H1 (cell line): ENCODE data around the gene IL2RA. TPM values are rescaled to one million over a fixed set of nuclear protein-coding genes. Genes with fewer than 3 reads are reported as not detected.

Source experiments
- ASH2L ChIP-seq: fragments of 200-600, 300-600 bp; sonication (generic); IDR thresholded peaks from one replicate; pipeline ENCODE4 v1.7.1; 2017; ENCODE audit warnings: low read length
- CTBP2 ChIP-seq: IDR thresholded peaks from 2 replicates; pipeline ENCODE4 v1.7.0; 2011; ENCODE audit warnings: borderline replicate concordance, mild to moderate bottlenecking, moderate library complexity, mixed read lengths, low read length; ENCODE audit not compliant: insufficient read depth, insufficient read length
- EP300 ChIP-seq, 2 experiments: IDR thresholded peaks; 1 replicate in 1 of 2; 2 replicates in 1 of 2; pipeline ENCODE4 v1.6.1; 2011 to 2012; ENCODE audit warnings: low read depth in 2 of 2, low read length in 2 of 2, mild to moderate bottlenecking in 2 of 2, borderline replicate concordance in 1 of 2, inconsistent platforms in 1 of 2, moderate library complexity in 1 of 2
- HDAC2 ChIP-seq, 2 experiments: fragments of 300-600 bp in 1 of 2; sonication (generic) in 1 of 2; IDR thresholded peaks; 2 replicates each; pipeline ENCODE4 v1.6.1; 2011 to 2012; ENCODE audit warnings: low read depth in 2 of 2, low read length in 2 of 2, mild to moderate bottlenecking in 2 of 2, moderate library complexity in 2 of 2, borderline replicate concordance in 1 of 2, inconsistent platforms in 1 of 2
- HDAC6 ChIP-seq: IDR thresholded peaks from one replicate; pipeline ENCODE4 v1.7.1; 2012; ENCODE audit warnings: low read depth, mild to moderate bottlenecking, inconsistent platforms, low read length, moderate library complexity
- KDM4A ChIP-seq: IDR thresholded peaks from one replicate; pipeline ENCODE4 v1.7.1; 2012; ENCODE audit warnings: low read depth, mild to moderate bottlenecking, moderate library complexity, low read length, inconsistent platforms; ENCODE audit not compliant: severe bottlenecking
- NRF1 ChIP-seq: IDR thresholded peaks from 2 replicates; pipeline ENCODE4 v1.6.1; 2011; ENCODE audit warnings: mild to moderate bottlenecking, low read depth, low read length, improper control_type of control experiment
- RFX5 ChIP-seq: IDR thresholded peaks from 2 replicates; pipeline ENCODE4 v1.6.1; 2011; ENCODE audit warnings: low read depth, low read length, improper control_type of control experiment, borderline replicate concordance
- RXRA ChIP-seq: IDR thresholded peaks from 2 replicates; pipeline ENCODE4 v1.6.1; 2011; ENCODE audit warnings: low read depth, mild to moderate bottlenecking, low read length, moderate library complexity; ENCODE audit not compliant: insufficient read depth
- TAF1 ChIP-seq: IDR thresholded peaks from 2 replicates; pipeline ENCODE4 v1.6.1; 2011; ENCODE audit warnings: mild to moderate bottlenecking, low read depth, low read length
- YY1 ChIP-seq: IDR thresholded peaks from 2 replicates; pipeline ENCODE4 v1.6.1; 2011; ENCODE audit warnings: low read depth, mild to moderate bottlenecking, low read length
- polyA plus RNA-seq, 7 experiments: library from polyadenylated mRNA; depleted of rRNA in 3 of 7; stranded (reverse) in 5 of 7; unstranded in 2 of 7; fragments of >200 nt in 5 of 7; fragments of 200-250 nt in 2 of 7; gene quantifications; 1 replicate in 5 of 7; 2 replicates in 1 of 7; 4 replicates in 1 of 7; pipeline versions ENCODE4 v1.2.1 to v1.2.3, GENCODE V29; 2011 to 2013; ENCODE audit warnings: missing spikeins in 2 of 7, mixed read lengths in 2 of 7
- total RNA-seq: library from RNA; stranded (reverse); fragmentation: NEBNext Ultra II Directional; extraction: Animal tissue kit (Norgen Biotek cat#: 25700); gene quantifications from 2 replicates; pipeline ENCODE4 v1.2.1, GENCODE V29; 2021
- TF ChIP-seq, protein P1 (sequence below): fragments of 300-600 bp; sonication (generic); IDR thresholded peaks from 2 replicates; pipeline ENCODE4 v1.7.1; 2012; ENCODE audit warnings: low read length, moderate library complexity, mild to moderate bottlenecking, inconsistent platforms; ENCODE audit not compliant: insufficient replicate concordance

The IL2RA gene
- total and polyA plus RNA-seq, 2 of the 8 experiments (the other 6 are each of a cell fraction or from before 2014, with no cell fraction given), result not detected

DNA sequence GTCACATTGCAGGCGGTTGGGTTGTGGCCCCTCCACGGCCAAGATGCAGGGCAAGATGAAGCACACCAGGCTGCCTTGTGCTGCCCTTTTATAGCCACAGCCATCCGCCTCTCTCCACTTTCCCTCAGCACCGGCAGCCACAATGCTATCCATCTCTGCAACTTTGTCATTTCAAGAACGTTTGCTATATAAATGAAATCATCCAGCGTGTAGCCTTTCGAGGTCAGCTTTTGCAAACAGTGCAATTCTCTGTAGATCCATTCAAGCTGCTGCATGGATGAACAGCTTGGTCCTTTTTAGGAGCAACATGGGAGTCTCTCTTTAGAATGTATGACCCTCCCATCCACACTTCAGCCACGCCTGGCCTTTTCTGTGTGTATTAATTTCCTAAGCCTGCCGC lies 78.4 kb downstream of the IL2RA start (continued):
- TF ChIP-seq, protein P1, sequence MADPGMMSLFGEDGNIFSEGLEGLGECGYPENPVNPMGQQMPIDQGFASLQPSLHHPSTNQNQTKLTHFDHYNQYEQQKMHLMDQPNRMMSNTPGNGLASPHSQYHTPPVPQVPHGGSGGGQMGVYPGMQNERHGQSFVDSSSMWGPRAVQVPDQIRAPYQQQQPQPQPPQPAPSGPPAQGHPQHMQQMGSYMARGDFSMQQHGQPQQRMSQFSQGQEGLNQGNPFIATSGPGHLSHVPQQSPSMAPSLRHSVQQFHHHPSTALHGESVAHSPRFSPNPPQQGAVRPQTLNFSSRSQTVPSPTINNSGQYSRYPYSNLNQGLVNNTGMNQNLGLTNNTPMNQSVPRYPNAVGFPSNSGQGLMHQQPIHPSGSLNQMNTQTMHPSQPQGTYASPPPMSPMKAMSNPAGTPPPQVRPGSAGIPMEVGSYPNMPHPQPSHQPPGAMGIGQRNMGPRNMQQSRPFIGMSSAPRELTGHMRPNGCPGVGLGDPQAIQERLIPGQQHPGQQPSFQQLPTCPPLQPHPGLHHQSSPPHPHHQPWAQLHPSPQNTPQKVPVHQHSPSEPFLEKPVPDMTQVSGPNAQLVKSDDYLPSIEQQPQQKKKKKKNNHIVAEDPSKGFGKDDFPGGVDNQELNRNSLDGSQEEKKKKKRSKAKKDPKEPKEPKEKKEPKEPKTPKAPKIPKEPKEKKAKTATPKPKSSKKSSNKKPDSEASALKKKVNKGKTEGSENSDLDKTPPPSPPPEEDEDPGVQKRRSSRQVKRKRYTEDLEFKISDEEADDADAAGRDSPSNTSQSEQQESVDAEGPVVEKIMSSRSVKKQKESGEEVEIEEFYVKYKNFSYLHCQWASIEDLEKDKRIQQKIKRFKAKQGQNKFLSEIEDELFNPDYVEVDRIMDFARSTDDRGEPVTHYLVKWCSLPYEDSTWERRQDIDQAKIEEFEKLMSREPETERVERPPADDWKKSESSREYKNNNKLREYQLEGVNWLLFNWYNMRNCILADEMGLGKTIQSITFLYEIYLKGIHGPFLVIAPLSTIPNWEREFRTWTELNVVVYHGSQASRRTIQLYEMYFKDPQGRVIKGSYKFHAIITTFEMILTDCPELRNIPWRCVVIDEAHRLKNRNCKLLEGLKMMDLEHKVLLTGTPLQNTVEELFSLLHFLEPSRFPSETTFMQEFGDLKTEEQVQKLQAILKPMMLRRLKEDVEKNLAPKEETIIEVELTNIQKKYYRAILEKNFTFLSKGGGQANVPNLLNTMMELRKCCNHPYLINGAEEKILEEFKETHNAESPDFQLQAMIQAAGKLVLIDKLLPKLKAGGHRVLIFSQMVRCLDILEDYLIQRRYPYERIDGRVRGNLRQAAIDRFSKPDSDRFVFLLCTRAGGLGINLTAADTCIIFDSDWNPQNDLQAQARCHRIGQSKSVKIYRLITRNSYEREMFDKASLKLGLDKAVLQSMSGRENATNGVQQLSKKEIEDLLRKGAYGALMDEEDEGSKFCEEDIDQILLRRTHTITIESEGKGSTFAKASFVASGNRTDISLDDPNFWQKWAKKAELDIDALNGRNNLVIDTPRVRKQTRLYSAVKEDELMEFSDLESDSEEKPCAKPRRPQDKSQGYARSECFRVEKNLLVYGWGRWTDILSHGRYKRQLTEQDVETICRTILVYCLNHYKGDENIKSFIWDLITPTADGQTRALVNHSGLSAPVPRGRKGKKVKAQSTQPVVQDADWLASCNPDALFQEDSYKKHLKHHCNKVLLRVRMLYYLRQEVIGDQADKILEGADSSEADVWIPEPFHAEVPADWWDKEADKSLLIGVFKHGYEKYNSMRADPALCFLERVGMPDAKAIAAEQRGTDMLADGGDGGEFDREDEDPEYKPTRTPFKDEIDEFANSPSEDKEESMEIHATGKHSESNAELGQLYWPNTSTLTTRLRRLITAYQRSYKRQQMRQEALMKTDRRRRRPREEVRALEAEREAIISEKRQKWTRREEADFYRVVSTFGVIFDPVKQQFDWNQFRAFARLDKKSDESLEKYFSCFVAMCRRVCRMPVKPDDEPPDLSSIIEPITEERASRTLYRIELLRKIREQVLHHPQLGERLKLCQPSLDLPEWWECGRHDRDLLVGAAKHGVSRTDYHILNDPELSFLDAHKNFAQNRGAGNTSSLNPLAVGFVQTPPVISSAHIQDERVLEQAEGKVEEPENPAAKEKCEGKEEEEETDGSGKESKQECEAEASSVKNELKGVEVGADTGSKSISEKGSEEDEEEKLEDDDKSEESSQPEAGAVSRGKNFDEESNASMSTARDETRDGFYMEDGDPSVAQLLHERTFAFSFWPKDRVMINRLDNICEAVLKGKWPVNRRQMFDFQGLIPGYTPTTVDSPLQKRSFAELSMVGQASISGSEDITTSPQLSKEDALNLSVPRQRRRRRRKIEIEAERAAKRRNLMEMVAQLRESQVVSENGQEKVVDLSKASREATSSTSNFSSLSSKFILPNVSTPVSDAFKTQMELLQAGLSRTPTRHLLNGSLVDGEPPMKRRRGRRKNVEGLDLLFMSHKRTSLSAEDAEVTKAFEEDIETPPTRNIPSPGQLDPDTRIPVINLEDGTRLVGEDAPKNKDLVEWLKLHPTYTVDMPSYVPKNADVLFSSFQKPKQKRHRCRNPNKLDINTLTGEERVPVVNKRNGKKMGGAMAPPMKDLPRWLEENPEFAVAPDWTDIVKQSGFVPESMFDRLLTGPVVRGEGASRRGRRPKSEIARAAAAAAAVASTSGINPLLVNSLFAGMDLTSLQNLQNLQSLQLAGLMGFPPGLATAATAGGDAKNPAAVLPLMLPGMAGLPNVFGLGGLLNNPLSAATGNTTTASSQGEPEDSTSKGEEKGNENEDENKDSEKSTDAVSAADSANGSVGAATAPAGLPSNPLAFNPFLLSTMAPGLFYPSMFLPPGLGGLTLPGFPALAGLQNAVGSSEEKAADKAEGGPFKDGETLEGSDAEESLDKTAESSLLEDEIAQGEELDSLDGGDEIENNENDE, result no peak
- no peak for TF ChIP-seq RFX5
- TF ChIP-seq KDM4A, result no peak
- no peak for TF ChIP-seq HDAC6
- TF ChIP-seq YY1, result no peak
- no peak for TF ChIP-seq TAF1
- no peak for TF ChIP-seq EP300 (IDR thresholded peaks at IDR 0.05; ENCODE audit: borderline replicate concordance in 1 of 2, low read depth in 2 of 2, low read length in 2 of 2)
- TF ChIP-seq CTBP2, result no peak
- TF ChIP-seq ASH2L, result no peak
- no peak for TF ChIP-seq NRF1
- TF ChIP-seq RXRA, result no peak
- TF ChIP-seq HDAC2 (IDR thresholded peaks at IDR 0.05; ENCODE audit: borderline replicate concordance in 1 of 2, low read depth in 2 of 2, low read length in 2 of 2), result no peak
